ENCODE measurements around the gene HOXA7. TPM values are rescaled to one million over a fixed set of nuclear protein-coding genes. Genes with fewer than 3 reads are reported as not detected.

HOXA7 gene
- total RNA-seq, 1 donor from 2014 or later = 34.2 TPM

GRCh38 chr7:27168265-27168947 lies 11.9 kb upstream of the HOXA7 start:
- Histone ChIP-seq H3K27me3 (ENCODE audit: control insufficient read depth, insufficient read depth, low read length) (no peaks in the 10 kb centered on the region), H3K36me3 (ENCODE audit: control insufficient read depth, insufficient read depth, low read length) (peaks cover 7% of the 10 kb centered on the region), H3K4me3 (ENCODE audit: low read depth, low read length) (peak overlapping the region; percentile 72)
- TF ChIP-seq CTCF (IDR thresholded peaks at IDR 0.05; ENCODE audit: insufficient read depth, low read length, poor library complexity, severe bottlenecking) = no peak
- DNase-seq (ENCODE audit: low read depth) = no peak

GRCh38 chr7:27167916-27168264 lies 11.4 kb upstream of the HOXA7 start:
- no peak for DNase-seq (ENCODE audit: low read depth)
- H3K27me3 ChIP-seq (ENCODE audit: control insufficient read depth, insufficient read depth, low read length) = no peaks in the 10 kb centered on the region
- peaks cover 6% of the 10 kb centered on the region for H3K36me3 ChIP-seq (ENCODE audit: control insufficient read depth, insufficient read depth, low read length)
- peak overlapping the region; percentile 72 for H3K4me3 ChIP-seq (ENCODE audit: low read depth, low read length)
- no peak for TF ChIP-seq CTCF (IDR thresholded peaks at IDR 0.05; ENCODE audit: insufficient read depth, low read length, poor library complexity, severe bottlenecking)

- Histone ChIP-seq H3K36me3 (ENCODE audit: control insufficient read depth, insufficient read depth, low read length) (peaks cover 6% of the 10 kb centered on the region), H3K27me3 (ENCODE audit: control insufficient read depth, insufficient read depth, low read length) (no peaks in the 10 kb centered on the region), H3K4me3 (ENCODE audit: low read depth, low read length) (peak overlapping the region; percentile 72)
- no peak for TF ChIP-seq CTCF (IDR thresholded peaks at IDR 0.05; ENCODE audit: insufficient read depth, low read length, poor library complexity, severe bottlenecking)
- DNase-seq (ENCODE audit: low read depth) = no peak
Measured at GRCh38 chr7:27166531-27167505, 10.3 kb upstream of the HOXA7 start.

GRCh38 chr7:27165996-27166530 lies 9.6 kb upstream of the HOXA7 start:
- no peak for DNase-seq (ENCODE audit: low read depth)
- Histone ChIP-seq H3K27me3 (ENCODE audit: control insufficient read depth, insufficient read depth, low read length) (no peaks in the 10 kb centered on the region), H3K4me3 (ENCODE audit: low read depth, low read length) (peak overlapping the region; percentile 72), H3K36me3 (ENCODE audit: control insufficient read depth, insufficient read depth, low read length) (peaks cover 6% of the 10 kb centered on the region)
- TF ChIP-seq CTCF (IDR thresholded peaks at IDR 0.05; ENCODE audit: insufficient read depth, low read length, poor library complexity, severe bottlenecking) = no peak

GRCh38 chr7:27165089-27165995 lies 8.9 kb upstream of the HOXA7 start, which contains the start of gene HOXA9:
Gene HOXA9, minus strand, starts transcription at chr7:27165537. Its CDS starts 80 bp downstream, at chr7:27165457.
- H3K4me3 ChIP-seq (ENCODE audit: low read depth, low read length) = peak within 1 kb of the TSS; percentile 72
- TF ChIP-seq CTCF (IDR thresholded peaks at IDR 0.05; ENCODE audit: insufficient read depth, low read length, poor library complexity, severe bottlenecking) = no peak

More at GRCh38 chr7:27165089-27165995, 8.9 kb upstream of the HOXA7 start, which contains the start of gene HOXA9:
- Histone ChIP-seq H3K36me3 (ENCODE audit: control insufficient read depth, insufficient read depth, low read length) (peaks cover 6% of the 10 kb centered on the region), H3K27me3 (ENCODE audit: control insufficient read depth, insufficient read depth, low read length) (no peaks in the 10 kb centered on the region)
- no peak for DNase-seq (ENCODE audit: low read depth)
